ENCODE data around the gene EXOSC2. TPM values are rescaled to one million over a fixed set of nuclear protein-coding genes. Genes with fewer than 3 reads are reported as not detected.

EXOSC2 gene
- total and polyA plus RNA-seq, 2 of the 8 experiments (the other 6 are each of a cell fraction or from before 2014, with no cell fraction given): 47.8 to 93.6 TPM

Small RNA genes lying within 50 kb of the gene (small RNA-seq; reads per million reads assigned to genes)
- not detected for gene AL359092.1 (ENCODE audit: insufficient read depth)

Other genes starting within 250 kb of the EXOSC2 start
- 108 and 116 TPM in 2 replicates for gene ASS1, start 248.8 kb upstream of the EXOSC2 start, total RNA-seq (2021; fragmentation: NEBNext Ultra II Directional; extraction: Animal tissue kit (Norgen Biotek cat#: 25700))
- gene ASS1, start 248.8 kb upstream of the EXOSC2 start, polyA plus RNA-seq (2011; rRNA removed): 296 and 298 TPM in 2 replicates
- gene FUBP3, start 114.2 kb upstream of the EXOSC2 start, total RNA-seq (2021; fragmentation: NEBNext Ultra II Directional; extraction: Animal tissue kit (Norgen Biotek cat#: 25700)): 70.1 and 76.4 TPM in 2 replicates
- 23.7 and 31.2 TPM in 2 replicates for gene FUBP3, start 114.2 kb upstream of the EXOSC2 start, polyA plus RNA-seq (2011; rRNA removed)
- gene PRDM12, start 29.2 kb upstream of the EXOSC2 start, total RNA-seq (2021; fragmentation: NEBNext Ultra II Directional; extraction: Animal tissue kit (Norgen Biotek cat#: 25700)): 0.13 and 0.22 TPM in 2 replicates
- gene PRDM12, start 29.2 kb upstream of the EXOSC2 start, polyA plus RNA-seq (2011; rRNA removed): 0.14 and 0.20 TPM in 2 replicates
- 104 and 110 TPM in 2 replicates for gene ABL1, start 141.5 kb downstream of the EXOSC2 start, total RNA-seq (2021; fragmentation: NEBNext Ultra II Directional; extraction: Animal tissue kit (Norgen Biotek cat#: 25700))
- 35.3 and 50.0 TPM in 2 replicates for gene ABL1, start 141.5 kb downstream of the EXOSC2 start, polyA plus RNA-seq (2011; rRNA removed)
- not detected in 2 replicates for gene QRFP, start 203.0 kb downstream of the EXOSC2 start, total RNA-seq (2021; fragmentation: NEBNext Ultra II Directional; extraction: Animal tissue kit (Norgen Biotek cat#: 25700))
- gene QRFP, start 203.0 kb downstream of the EXOSC2 start, polyA plus RNA-seq (2011; rRNA removed): not detected in 2 replicates
- gene FIBCD1, start 245.5 kb downstream of the EXOSC2 start, total RNA-seq (2021; fragmentation: NEBNext Ultra II Directional; extraction: Animal tissue kit (Norgen Biotek cat#: 25700)): 5.3 and 6.1 TPM in 2 replicates
- gene FIBCD1, start 245.5 kb downstream of the EXOSC2 start, polyA plus RNA-seq (2011; rRNA removed): 8.8 and 13.2 TPM in 2 replicates

All from H1 (cell line).